ENCODE results near the gene IL21R. TPM values are rescaled to one million over a fixed set of nuclear protein-coding genes. Genes with fewer than 3 reads are reported as not detected.
"Not testable (repeated sequence)": the region's sequence is repeated elsewhere in the genome, so short reads cannot be mapped to it uniquely, and the experiment has no call there.

IL21R gene
- total RNA-seq, 1 donor from 2014 or later = 1.2 TPM

DNA sequence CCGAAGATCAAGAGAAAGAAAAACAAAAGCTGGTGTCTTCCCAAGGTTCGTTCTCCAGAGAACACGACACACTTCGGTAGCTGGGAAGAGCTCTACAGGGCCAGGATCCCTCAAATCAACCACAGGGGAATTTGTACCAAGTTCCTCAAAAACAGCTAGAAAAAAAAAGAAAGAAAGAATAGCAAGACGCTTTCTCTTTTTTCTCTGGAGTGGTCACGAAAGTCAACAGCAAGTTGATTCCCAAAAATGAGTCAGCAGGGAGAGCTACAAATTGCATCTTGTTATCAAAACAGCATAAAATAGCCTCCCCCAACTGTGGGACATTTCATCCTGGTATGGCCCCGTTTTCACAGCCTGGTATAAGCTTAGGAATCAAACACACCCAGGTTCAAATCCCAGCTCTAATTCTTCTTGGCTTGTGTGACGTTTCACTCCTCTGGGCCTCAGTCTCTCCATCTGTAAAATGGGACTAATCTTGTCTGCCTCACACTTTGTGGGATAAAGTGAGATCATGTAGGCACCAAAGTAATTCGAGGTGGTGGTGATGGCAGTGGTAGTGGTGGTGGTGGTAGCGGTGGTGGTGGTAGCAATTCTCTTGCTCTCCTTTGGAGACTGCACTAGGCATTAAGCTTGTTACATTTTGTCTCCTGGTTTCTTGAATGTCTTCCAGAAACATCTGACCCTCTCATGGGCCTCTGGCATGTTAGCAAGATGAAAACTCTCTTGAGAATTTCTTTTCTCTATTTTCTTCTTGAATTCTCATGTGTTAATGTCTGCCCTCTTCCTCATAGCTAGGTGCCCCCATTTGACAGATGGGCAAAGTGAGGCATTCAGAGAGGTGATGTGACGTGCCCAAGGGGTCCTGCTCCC lies 988 bp upstream of the IL21R start:
- no peak for DNase-seq (ENCODE audit: low spot score)

- DNase-seq (ENCODE audit: low spot score) = no peak
Measured at GRCh38 chr16:27402569-27402963, 592 bp downstream of the IL21R start.

DNA sequence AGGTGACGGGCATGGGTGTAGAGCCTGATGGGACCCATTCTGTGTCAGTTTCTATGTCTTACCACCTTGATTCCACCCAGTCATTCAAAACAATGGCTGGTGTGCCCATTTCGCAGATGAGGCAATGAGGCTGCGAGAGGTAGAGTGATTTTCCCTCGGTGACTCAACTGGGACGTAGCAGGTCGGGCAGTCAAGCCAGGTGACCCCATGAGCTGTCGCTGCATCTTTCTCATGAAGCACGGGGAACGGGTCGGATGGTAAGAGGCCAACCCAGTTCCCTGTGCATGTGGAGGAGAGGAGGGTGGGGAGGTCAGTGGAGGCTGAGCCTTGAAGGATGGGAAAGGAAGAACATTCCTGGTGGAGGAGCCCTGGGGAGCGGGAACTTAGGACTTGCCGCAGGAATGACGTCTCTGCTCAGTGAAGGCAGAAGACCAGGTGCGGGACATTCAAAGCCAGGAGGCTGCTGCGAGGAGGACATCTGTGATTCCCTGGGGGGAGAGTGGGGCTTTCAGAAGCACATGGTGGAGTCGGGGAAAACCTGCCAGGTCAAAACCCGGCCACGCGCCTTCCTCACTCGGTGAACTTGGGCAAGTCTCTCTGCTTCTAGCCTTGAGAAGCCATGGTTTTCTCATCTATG lies 1.1 kb downstream of the IL21R start:
- no peak for DNase-seq (ENCODE audit: low spot score)

GRCh38 chr16:27403601-27403992 lies 1.6 kb downstream of the IL21R start:
- no peak for DNase-seq (ENCODE audit: low spot score)

- DNase-seq (ENCODE audit: low spot score) = no peak
Measured at GRCh38 chr16:27404163-27404823, 2.3 kb downstream of the IL21R start.

DNA sequence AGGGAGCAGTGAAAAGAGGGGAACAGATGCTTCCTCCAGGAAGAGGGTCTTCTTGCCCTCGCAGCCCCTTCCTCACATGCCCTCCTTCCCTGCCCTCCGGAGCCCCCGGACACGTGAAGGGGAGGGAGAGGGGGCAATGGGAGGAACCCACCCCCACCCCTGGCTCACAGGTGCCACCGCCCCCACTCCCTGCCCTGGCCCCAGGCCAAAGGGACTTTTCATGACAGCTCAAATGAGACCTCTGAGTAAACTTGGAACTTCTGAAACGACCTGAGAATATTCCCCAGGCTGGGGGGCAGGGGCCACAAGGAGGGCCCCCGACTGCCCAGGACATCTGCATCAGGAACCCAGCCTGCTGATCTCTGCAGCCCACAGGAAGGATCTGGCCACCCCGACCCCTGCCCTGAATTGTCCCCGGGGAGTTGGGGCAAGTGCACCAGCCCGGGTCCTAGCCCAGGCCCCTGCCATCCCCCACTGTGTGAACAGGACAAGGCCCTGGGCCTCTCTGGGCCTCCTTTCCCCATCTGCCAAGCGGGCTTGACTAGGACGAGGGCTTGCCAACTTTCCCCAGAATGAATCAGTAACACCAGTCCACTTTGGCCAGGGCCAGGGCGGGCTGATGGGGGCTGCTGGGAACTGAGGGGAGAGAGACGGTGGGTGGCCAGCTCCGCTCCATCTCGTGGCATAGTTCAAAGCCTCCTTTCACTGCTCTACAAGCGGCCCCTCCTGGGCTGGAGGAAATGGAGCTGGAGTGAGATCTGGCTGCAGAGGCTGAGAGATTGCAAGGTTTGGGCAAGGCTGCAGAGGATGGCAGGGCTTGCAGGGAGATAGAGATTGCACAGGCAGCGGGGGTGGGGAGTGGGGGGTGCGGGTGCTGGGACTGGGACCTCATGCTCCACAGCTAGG lies 3.8 kb downstream of the IL21R start:
- DNase-seq (ENCODE audit: low spot score) = no peak

DNA sequence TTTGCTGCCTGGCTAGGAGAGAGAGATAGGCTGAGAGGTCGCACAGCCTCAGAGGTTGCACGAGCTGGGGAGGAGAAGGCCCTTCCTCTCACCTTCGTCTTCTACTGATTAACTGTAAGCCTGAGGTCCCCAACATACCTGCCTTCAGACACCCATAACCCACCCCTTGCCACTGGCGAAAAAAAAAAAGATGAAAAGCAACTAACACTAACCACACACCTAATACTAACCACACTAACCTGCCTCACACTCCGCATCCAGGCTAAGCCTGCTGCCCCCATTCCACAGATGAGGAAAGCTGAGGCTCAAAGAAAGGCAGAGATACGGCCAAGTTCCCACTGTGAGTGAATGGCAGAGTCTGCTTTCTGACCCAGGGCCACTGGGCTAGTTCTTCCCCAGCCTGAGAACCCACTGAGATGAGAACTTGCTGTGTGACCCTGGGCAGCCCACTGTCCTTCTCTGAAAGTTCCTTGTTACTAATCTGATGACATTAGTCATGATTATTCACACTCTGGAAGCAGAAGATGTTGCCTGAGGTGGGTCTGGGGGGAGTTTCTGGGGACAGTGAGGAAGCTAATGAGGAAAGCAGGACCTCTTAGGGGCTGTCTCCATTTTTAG lies 4.6 kb downstream of the IL21R start:
- no peak for DNase-seq (ENCODE audit: low spot score)

- DNase-seq (ENCODE audit: low spot score) = no peak
Measured at GRCh38 chr16:27407133-27407532, 5.2 kb downstream of the IL21R start.

GRCh38 chr16:27408012-27408601 lies 6.1 kb downstream of the IL21R start:
- no peak for DNase-seq (ENCODE audit: low spot score)

DNA sequence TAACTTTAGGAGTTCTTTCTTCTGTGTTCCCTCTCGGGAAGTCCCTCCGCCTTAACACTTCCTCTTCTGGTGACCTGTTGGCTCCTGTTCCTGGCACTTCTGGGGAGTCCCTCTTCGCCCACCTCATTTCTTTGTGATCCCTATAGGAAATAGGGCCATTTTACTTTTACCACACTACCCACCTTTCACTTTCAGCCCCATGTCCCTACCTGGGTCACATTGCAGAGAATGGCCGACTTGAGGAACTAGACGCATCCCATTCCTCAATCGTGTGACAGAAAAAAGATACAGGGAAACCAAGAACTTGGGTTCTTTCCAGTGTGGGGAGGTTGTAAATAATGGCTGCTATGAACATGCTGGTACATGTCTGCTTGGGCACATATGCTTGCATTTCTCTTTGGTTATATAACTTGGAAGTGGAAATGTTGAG lies 6.6 kb downstream of the IL21R start:
- DNase-seq (ENCODE audit: low spot score) = no peak

DNA sequence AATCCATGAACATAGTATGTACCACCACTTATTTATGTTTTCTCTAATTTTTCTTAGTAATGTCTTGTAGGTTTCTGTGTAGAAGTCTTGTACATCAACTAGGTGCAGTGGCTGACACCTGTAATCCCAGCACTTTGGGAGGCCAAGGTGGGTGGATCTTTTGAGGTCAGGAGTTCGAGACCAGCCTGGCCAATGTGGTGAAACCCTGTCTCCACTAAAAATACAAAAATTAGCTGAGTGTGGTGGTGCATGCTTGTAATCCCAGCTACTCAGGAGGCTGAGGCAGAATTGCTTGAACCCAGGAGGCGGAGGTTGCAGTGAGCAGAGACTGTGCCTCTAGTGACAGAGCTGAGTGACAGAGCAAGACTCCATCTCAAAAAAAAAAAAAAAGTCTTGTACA lies 8.0 kb downstream of the IL21R start:
- DNase-seq (ENCODE audit: low spot score) = not testable (repeated sequence)

DNA sequence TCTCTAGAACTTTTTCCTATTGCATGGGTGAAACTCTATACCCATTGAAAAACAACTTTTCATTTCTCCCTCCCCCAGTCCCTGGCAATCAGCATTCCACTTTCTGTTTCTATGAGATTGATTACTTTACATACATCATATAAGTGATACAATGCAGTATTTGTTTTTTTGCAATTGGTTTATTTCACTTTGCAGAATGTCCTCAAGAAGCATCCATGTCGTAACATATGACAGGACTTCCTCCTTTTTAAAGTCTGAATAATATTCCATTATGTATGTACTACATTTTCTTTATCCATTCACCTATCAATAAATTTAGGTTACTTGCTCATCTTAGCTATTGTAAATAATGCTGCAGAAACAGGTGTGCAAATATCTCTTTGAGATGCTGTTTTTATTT lies 8.8 kb downstream of the IL21R start:
- no peak for DNase-seq (ENCODE audit: low spot score)

- DNase-seq (ENCODE audit: low spot score) = no peak
Measured at GRCh38 chr16:27413956-27414355, 12.0 kb downstream of the IL21R start.

DNA sequence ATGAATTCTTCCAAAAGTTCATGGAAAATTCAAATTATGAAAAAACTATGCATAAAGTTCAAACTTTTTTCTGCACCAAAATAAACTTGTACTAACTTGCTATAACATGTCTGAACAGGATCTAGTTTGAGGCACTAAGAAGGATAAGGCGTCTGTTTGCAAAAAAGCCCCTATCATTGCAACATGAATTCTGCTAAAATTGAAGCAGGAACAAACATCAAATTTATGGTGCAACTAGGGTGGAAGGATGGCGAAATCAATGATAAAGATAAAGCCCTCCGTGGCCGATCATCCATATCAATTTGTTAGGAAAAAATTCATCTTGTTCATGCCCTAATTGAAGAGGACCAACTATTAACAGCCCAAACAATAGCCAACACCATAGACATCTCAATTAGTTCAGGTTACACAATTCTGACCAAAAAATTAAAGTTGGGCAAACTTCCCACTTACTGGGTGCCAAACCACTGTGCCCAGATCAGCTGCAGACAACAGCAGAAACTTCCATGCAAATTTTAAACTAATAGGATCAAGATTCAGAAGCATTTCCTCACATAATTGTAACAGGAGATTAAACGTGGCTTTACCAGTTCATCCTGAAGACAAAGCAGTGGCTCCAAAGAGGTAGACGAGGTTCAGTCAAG lies 12.9 kb downstream of the IL21R start:
- DNase-seq (ENCODE audit: low spot score) = no peak

- no peak for DNase-seq (ENCODE audit: low spot score)
Measured at GRCh38 chr16:27417047-27417671, 15.2 kb downstream of the IL21R start.

DNA sequence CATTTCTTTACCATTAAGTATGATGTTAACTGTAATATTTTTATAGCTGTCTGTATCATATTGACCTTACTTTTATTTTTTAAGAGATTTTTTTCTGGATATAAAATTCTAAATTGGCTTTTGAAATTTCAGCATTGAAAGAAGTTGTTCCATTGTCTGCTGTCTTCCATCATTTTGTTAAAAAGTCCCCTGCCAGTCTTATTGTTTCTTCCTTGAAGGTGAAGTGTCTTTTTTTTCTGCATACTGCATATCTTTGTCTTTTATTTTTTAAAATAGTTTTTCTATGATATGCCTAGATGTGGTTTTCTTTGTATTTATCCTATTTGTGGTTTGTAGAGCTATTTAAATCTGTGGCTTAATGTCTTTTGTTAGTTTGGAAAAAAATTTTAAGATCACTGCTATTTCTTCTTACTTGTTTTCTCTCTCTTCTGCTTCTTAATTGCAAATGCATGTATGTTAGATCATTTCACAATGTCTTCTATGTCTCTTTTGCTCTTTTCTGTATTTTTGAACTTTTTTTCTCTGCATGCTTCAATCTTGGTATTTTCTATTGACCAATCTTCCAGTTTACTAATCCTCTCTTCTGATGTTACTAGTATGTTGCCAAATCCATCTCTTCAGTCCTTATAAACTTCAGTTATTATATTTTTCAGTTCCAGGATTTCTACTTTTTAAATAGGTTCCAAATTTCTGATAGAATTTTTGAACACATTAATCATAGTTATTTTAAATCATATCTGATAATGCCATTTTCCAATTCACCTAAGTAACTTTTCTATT lies 20.2 kb downstream of the IL21R start:
- no peak for DNase-seq (ENCODE audit: low spot score)

DNA sequence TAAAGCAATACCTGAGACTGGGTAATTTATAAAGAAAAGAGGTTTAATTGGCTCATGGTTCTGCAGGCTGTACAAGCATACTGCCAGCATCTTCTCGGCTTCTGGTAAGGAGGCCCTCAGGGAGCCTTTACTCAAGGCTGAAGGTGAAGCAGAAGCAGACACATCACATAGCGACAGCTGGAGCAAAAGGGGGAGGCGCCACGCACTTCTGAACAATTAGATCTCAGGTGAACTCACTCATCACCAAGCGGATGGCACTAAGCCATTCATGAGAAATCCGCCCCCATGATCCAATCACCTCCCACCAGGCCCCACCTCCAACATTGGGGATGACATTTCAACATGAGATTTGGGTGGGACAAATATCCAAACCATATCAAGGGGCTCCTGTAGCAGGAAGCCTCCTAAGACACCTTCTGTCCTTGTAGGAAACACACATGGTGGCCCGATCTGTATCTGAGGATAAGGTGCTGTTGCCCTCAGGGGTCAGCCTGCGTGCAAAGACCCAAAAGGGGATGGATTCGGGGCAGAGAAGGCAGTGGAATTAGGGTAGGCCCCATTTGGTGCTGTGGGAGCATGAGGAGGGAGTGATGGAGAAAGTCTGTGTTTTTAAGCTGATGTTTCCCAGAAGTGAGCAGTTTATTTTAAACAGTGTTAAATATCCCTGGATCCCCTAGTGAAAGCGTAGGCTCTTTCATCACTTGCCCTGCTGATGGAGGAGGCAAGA lies 23.0 kb downstream of the IL21R start:
- DNase-seq (ENCODE audit: low spot score) = peak; percentile 6

- no peak for DNase-seq (ENCODE audit: low spot score)
Measured at GRCh38 chr16:27425961-27426360, 24.0 kb downstream of the IL21R start.

All from mucosa of gallbladder (tissue), 1 donor.